Suprapubic skin (tissue), 4 donors: ENCODE data around the gene TFAP2B. TPM values are rescaled to one million over a fixed set of nuclear protein-coding genes. Genes with fewer than 3 reads are reported as not detected.

ENCODE experiments used
- DNase-seq, 2 donors: peaks; one replicate each; pipeline ENCODE4 v3.0.0-alpha.2; 2019; ENCODE audit warnings: low spot score in 2 of 2
- H3K27ac ChIP-seq: fragments of 200-600 bp; sonication (generic); one replicate; pipeline ENCODE4 v1.5.1; 2019
- H3K27me3 ChIP-seq: fragments of 200-600 bp; sonication (generic); one replicate; pipeline ENCODE4 v1.5.1; 2019
- H3K36me3 ChIP-seq: fragments of 200-600 bp; sonication (generic); one replicate; pipeline ENCODE4 v1.5.1; 2019
- H3K4me1 ChIP-seq: fragments of 200-600 bp; sonication (generic); one replicate; pipeline ENCODE4 v1.5.1; 2019
- H3K4me3 ChIP-seq: fragments of 200-600 bp; sonication (generic); one replicate; pipeline ENCODE4 v1.5.1; 2019; ENCODE audit warnings: mild to moderate bottlenecking
- H3K9me3 ChIP-seq: fragments of 200-600 bp; sonication (generic); one replicate; pipeline ENCODE4 v1.5.1; 2019
- CTCF ChIP-seq, 2 donors: fragments of 200-600 bp in 1 of 2; fragments of 450-650 bp in 1 of 2; sonication (generic) in 1 of 2; IDR thresholded peaks; one replicate each; pipeline ENCODE4 v1.5.1; 2016 to 2019; ENCODE audit warnings: antibody characterized with exemption in 2 of 2, mild to moderate bottlenecking in 1 of 2, moderate library complexity in 1 of 2
- EP300 ChIP-seq: sonication (generic); formaldehyde crosslinking; IDR thresholded peaks from one replicate; pipeline ENCODE4 v1.6.1; 2017; ENCODE audit warnings: antibody characterized with exemption
- POLR2A ChIP-seq, 2 donors: fragments of 450-650 bp; IDR thresholded peaks; one replicate each; pipeline ENCODE4 v1.6.1; 2017; ENCODE audit warnings: antibody characterized with exemption in 2 of 2, mild to moderate bottlenecking in 2 of 2, moderate library complexity in 2 of 2
- POLR2AphosphoS5 ChIP-seq, 3 donors: sonication (generic); formaldehyde crosslinking; IDR thresholded peaks; one replicate each; pipeline ENCODE4 v1.6.1; 2017; ENCODE audit warnings: antibody characterized with exemption in 3 of 3
- WGBS: methylation state at CpG from one replicate; pipeline ENCODE4 v1.1.5; 2018; 5-methylcytosine and 5-hydroxymethylcytosine counted together
- total RNA-seq, 4 donors: library from RNA; depleted of rRNA; stranded (reverse); fragments of >200 nt; gene quantifications; one replicate each; pipeline ENCODE4 v1.1.0, GENCODE V29; 2016

The TFAP2B gene
- total RNA-seq, 4 donors from 2014 or later = 4.3 to 9.0 (median 8.2) TPM

- Histone ChIP-seq H3K4me3 (no peak overlapping the region), H3K27me3 (peaks cover 59% of the 10 kb centered on the region), H3K36me3 (no peaks in the 10 kb centered on the region), H3K27ac (no peak overlapping the region), H3K9me3 (no peaks in the 10 kb centered on the region), H3K4me1 (peaks cover 32% of the 10 kb centered on the region)
- DNase-seq = no peak
- 37% methylated on average over 14 of the region's 14 CpGs for WGBS
- no peak for TF ChIP-seq EP300
- no peak for TF ChIP-seq POLR2A (IDR thresholded peaks at IDR 0.05)
- TF ChIP-seq CTCF (IDR thresholded peaks at IDR 0.05) = no peak
- no peak for TF ChIP-seq POLR2AphosphoS5 (IDR thresholded peaks at IDR 0.05)
Measured at GRCh38 chr6:50837589-50838445, 19.1 kb downstream of the TFAP2B start.

- Histone ChIP-seq H3K9me3 (no peaks in the 10 kb centered on the region), H3K4me1 (peaks cover 32% of the 10 kb centered on the region), H3K4me3 (no peak overlapping the region), H3K27ac (peak overlapping the region; percentile 75), H3K27me3 (peaks cover 73% of the 10 kb centered on the region), H3K36me3 (no peaks in the 10 kb centered on the region)
- 25% methylated on average over 15 of the region's 15 CpGs for WGBS
- TF ChIP-seq POLR2A (IDR thresholded peaks at IDR 0.05) (no peak), POLR2AphosphoS5 (IDR thresholded peaks at IDR 0.05) (no peak), EP300 (no peak), CTCF (IDR thresholded peaks at IDR 0.05) (no peak)
- DNase-seq = no peak
Measured at GRCh38 chr6:50840112-50840810, 21.6 kb downstream of the TFAP2B start.

GRCh38 chr6:50840811-50841192, 22.1 kb downstream of the TFAP2B start:
- no peak overlapping the region for H3K4me3 ChIP-seq
- peaks cover 36% of the 10 kb centered on the region for H3K4me1 ChIP-seq
- TF ChIP-seq CTCF (IDR thresholded peaks at IDR 0.05) (no peak), POLR2AphosphoS5 (IDR thresholded peaks at IDR 0.05) (no peak), POLR2A (IDR thresholded peaks at IDR 0.05) (no peak)
- no peaks in the 10 kb centered on the region for H3K36me3 ChIP-seq
- H3K27ac ChIP-seq = peak overlapping the region; percentile 75
- H3K27me3 ChIP-seq = peaks cover 73% of the 10 kb centered on the region
- WGBS = 14% methylated on average over 18 of the region's 18 CpGs
- no peak for DNase-seq
- no peaks in the 10 kb centered on the region for H3K9me3 ChIP-seq

- H3K27ac ChIP-seq = peak overlapping the region; percentile 75
- H3K9me3 ChIP-seq = no peaks in the 10 kb centered on the region
- TF ChIP-seq POLR2AphosphoS5 (IDR thresholded peaks at IDR 0.05) (no peak), EP300 (no peak), POLR2A (IDR thresholded peaks at IDR 0.05) (no peak), CTCF (IDR thresholded peaks at IDR 0.05) (no peak)
- DNase-seq = no peak
- H3K4me1 ChIP-seq = peaks cover 40% of the 10 kb centered on the region
- WGBS = 17% methylated on average over 7 of the region's 7 CpGs
- peaks cover 73% of the 10 kb centered on the region for H3K27me3 ChIP-seq
- H3K36me3 ChIP-seq = no peaks in the 10 kb centered on the region
- peak overlapping the region; percentile 29 for H3K4me3 ChIP-seq
Measured at GRCh38 chr6:50842446-50842845, 23.8 kb downstream of the TFAP2B start.

- TF ChIP-seq POLR2AphosphoS5 (IDR thresholded peaks at IDR 0.05) = no peak
- TF ChIP-seq CTCF (IDR thresholded peaks at IDR 0.05) = no peak
- no peak for TF ChIP-seq EP300
- no peak for TF ChIP-seq POLR2A (IDR thresholded peaks at IDR 0.05)
- H3K4me1 ChIP-seq = peaks cover 35% of the 10 kb centered on the region
- no peaks in the 10 kb centered on the region for H3K36me3 ChIP-seq
- no peaks in the 10 kb centered on the region for H3K9me3 ChIP-seq
- 9% methylated on average over 32 of the region's 32 CpGs for WGBS
- DNase-seq = no peak
- peak overlapping the region; percentile 29 for H3K4me3 ChIP-seq
- peaks cover 71% of the 10 kb centered on the region for H3K27me3 ChIP-seq
- peak overlapping the region; percentile 75 for H3K27ac ChIP-seq
Measured at GRCh38 chr6:50842861-50843384, 24.3 kb downstream of the TFAP2B start.
